DND-41 (cell line): ENCODE data around the gene RIIAD1.

Experiments
- CTCF ChIP-seq: IDR thresholded peaks from 2 replicates; pipeline ENCODE4 v1.5.1; 2012; ENCODE audit warnings: borderline replicate concordance, low read length, moderate library complexity, mild to moderate bottlenecking; ENCODE audit not compliant: poor library complexity, severe bottlenecking; ENCODE audit errors: extremely low read depth
- EZH2 ChIP-seq: IDR thresholded peaks from 3 replicates; pipeline ENCODE4 v1.6.1; 2012; ENCODE audit warnings: borderline replicate concordance, low read depth, mild to moderate bottlenecking, moderate library complexity, low read length, inconsistent platforms; ENCODE audit not compliant: severe bottlenecking

GRCh38 chr1:151720125-151720524 lies 1.2 kb upstream of the RIIAD1 start:
- TF ChIP-seq CTCF (no peak), EZH2 (no peak)
